ENCODE measurements around the gene DVL2.

DNA sequence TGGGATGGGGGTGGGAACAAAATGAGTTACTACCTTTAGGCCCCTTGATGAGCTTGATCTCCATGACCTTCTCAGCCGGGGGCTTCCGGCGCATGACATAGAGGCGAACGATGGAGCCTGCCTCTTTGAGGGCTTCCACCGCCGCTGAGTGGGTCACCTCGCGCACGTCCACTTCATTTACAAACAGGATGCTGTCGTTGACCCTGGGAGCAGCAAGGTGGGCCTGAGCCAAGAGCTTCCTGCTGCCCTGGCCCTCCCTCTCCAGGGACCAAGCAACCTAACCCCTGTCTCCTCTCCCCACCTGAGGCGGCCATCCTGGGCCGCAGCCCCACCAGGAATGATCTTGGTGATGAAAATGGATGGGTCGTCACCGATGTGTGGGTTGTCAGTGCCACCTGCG is 30.9 kb downstream of the DVL2 start:
- TF ChIP-seq CTCF (conservative IDR thresholded peaks at IDR 0.05 in 1 of 2, IDR thresholded peaks at IDR 0.05 in 1 of 2; ENCODE audit: low read depth in 1 of 2, low read length in 2 of 2): no peak
- TF ChIP-seq EZH2 (IDR thresholded peaks at IDR 0.05; ENCODE audit: low read length, missing control alignments): no peak
